ENCODE results near the gene DENND6B.

DNA sequence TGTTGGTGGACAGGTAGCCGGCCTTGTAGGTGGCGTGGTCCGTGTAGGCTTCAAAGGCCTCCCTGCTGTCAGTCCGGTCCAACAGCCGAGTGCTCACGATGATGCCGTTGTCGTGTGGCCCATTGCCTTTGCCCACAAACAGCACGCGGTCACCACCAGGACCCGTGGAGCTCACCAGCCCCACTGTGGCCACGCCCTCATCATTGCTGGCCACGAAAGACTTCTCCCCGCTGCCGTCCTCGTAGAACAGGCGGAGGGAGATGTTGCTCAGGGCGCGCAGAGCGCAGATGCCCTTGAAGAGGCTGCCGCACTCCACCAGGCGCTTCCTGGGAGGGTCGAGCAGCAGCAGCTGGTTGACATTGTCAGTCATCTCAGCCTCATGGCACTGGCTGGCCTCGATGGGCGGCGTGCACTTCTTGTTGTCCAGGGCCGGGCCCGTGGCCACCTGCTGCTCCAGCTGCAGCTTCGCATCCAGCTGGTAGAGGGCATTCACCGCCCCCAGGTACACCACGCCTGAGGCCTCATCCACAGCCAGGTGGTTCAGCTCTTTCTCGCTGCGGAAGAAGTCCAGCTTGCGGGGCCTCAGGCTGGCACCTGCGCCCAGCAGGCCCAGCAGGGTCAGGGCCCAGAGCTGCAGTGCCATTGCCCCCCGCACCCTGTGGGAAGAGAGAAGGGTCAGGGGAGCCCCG, 36.7 kb downstream of the DENND6B start:
- TF ChIP-seq POLR2A (IDR thresholded peaks at IDR 0.05) = no peak
- TF ChIP-seq, protein P1, sequence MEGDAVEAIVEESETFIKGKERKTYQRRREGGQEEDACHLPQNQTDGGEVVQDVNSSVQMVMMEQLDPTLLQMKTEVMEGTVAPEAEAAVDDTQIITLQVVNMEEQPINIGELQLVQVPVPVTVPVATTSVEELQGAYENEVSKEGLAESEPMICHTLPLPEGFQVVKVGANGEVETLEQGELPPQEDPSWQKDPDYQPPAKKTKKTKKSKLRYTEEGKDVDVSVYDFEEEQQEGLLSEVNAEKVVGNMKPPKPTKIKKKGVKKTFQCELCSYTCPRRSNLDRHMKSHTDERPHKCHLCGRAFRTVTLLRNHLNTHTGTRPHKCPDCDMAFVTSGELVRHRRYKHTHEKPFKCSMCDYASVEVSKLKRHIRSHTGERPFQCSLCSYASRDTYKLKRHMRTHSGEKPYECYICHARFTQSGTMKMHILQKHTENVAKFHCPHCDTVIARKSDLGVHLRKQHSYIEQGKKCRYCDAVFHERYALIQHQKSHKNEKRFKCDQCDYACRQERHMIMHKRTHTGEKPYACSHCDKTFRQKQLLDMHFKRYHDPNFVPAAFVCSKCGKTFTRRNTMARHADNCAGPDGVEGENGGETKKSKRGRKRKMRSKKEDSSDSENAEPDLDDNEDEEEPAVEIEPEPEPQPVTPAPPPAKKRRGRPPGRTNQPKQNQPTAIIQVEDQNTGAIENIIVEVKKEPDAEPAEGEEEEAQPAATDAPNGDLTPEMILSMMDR (IDR thresholded peaks at IDR 0.05) = no peak
